PC-9 (cell line): Measurements from ENCODE around the gene NMD3. TPM values are rescaled to one million over a fixed set of nuclear protein-coding genes. Genes with fewer than 3 reads are reported as not detected.

Source experiments
- BruUV-seq: library from RNA; stranded (reverse); fragments of 400-500 nt; replicated peaks from 2 replicates; lab custom pipeline; 2021; lab: Mats Ljungman, UMichigan
- CTCF ChIA-PET: fragments of 300-600 bp; sonication (Branson Sonifier 250); formaldehyde crosslinking; loops from one replicate; lab custom pipeline; 2022; ENCODE audit warnings: antibody characterized with exemption; lab: Charles Lee
- POLR2A ChIA-PET: fragments of 300-600 bp; sonication (Branson Sonifier 250); formaldehyde crosslinking; loops from one replicate; lab custom pipeline; 2022; ENCODE audit warnings: antibody characterized with exemption; ENCODE audit not compliant: unreplicated experiment; lab: Charles Lee
- DNase-seq, 2 experiments: peaks; one replicate each; pipeline versions ENCODE4 v3.0.0 to v3.0.0-alpha.2; 2015 to 2022; ENCODE audit warnings: mixed read lengths in 1 of 2
- H2AFZ ChIP-seq: fragments of 200-600 bp; sonication (generic); 2 replicates; pipeline ENCODE4 v1.8.1; 2017; ENCODE audit warnings: antibody characterized with exemption
- H3F3A ChIP-seq: fragments of 200-600 bp; sonication (generic); 2 replicates; pipeline ENCODE4 v1.8.1; 2017; ENCODE audit warnings: antibody characterized with exemption, mild to moderate bottlenecking, low read depth; ENCODE audit not compliant: insufficient read depth
- H3K27ac ChIP-seq: fragments of 200-600 bp; sonication (generic); 2 replicates; pipeline ENCODE4 v1.6.1; 2016; ENCODE audit warnings: mixed run types
- H3K27me3 ChIP-seq: fragments of 200-600 bp; sonication (generic); 2 replicates; pipeline ENCODE4 v1.6.1; 2016; ENCODE audit warnings: low read depth, mixed run types; ENCODE audit not compliant: insufficient read depth
- H3K36me3 ChIP-seq: fragments of 200-600 bp; sonication (generic); 2 replicates; pipeline ENCODE4 v1.6.1; 2016; ENCODE audit warnings: low read depth, mixed run types
- H3K4me1 ChIP-seq: fragments of 200-600 bp; sonication (generic); replicated peaks from 2 replicates; pipeline ENCODE4 v1.6.1; 2016; ENCODE audit warnings: mixed run types; ENCODE audit not compliant: insufficient read depth
- H3K4me2 ChIP-seq: fragments of 200-600 bp; sonication (generic); 2 replicates; pipeline ENCODE4 v1.6.1; 2017; ENCODE audit warnings: mixed run types
- H3K4me3 ChIP-seq: fragments of 200-600 bp; sonication (generic); 2 replicates; pipeline ENCODE4 v1.6.1; 2016; ENCODE audit warnings: mixed run types
- H3K79me2 ChIP-seq: fragments of 200-600 bp; sonication (generic); 2 replicates; pipeline ENCODE4 v1.6.1; 2017; ENCODE audit warnings: low read depth, mixed run types
- H3K9me2 ChIP-seq: fragments of 200-600 bp; sonication (generic); 2 replicates; pipeline ENCODE4 v1.8.1; 2017; ENCODE audit warnings: mild to moderate bottlenecking; ENCODE audit not compliant: insufficient read depth
- H3K9me3 ChIP-seq: fragments of 200-600 bp; sonication (generic); 2 replicates; pipeline ENCODE4 v1.8.1; 2016; ENCODE audit warnings: low read depth; ENCODE audit not compliant: insufficient read depth
- H4K20me1 ChIP-seq: fragments of 200-600 bp; sonication (generic); 2 replicates; pipeline ENCODE4 v1.8.1; 2017; ENCODE audit not compliant: insufficient read depth
- CTCF ChIP-seq: fragments of 200-600 bp; sonication (generic); conservative IDR thresholded peaks from 2 replicates; pipeline ENCODE4 v1.6.1; 2017; ENCODE audit warnings: mixed run types, antibody characterized with exemption, mild to moderate bottlenecking, moderate library complexity
- EZH2 ChIP-seq: fragments of 200-600 bp; sonication (generic); IDR thresholded peaks from 2 replicates; pipeline ENCODE4 v1.8.0; 2017; ENCODE audit warnings: antibody characterized with exemption, low read depth
- intact Hi-C: fragments of 100-400 bp; cut with micrococcal nuclease; formaldehyde crosslinking; loops from one replicate; pipeline ENCODE4 v1.10.0; 2022; ENCODE audit not compliant: unreplicated experiment
- total RNA-seq: library from RNA; stranded (reverse); gene quantifications from 2 replicates; pipeline ENCODE4 v1.2.3, GENCODE V29; 2021

Gene NMD3
- total RNA-seq, 1 experiment from 2014 or later: 56.5 TPM

- Histone ChIP-seq H3K9me2 (no peaks in the 10 kb centered on the region), H3K27me3 (no peaks in the 10 kb centered on the region), H3K27ac (no peak overlapping the region), H3K9me3 (no peaks in the 10 kb centered on the region), H2AFZ (no peak overlapping the region), H3K4me1 (no peaks in the 10 kb centered on the region), H3K4me2 (no peak overlapping the region), H3F3A (no peaks in the 10 kb centered on the region), H3K79me2 (no peaks in the 10 kb centered on the region), H4K20me1 (no peaks in the 10 kb centered on the region), H3K36me3 (no peaks in the 10 kb centered on the region), H3K4me3 (no peak overlapping the region)
- ChIA-PET POLR2A (no interaction called here), CTCF (interaction anchor here (0.5 kb wide), 1 partner anchor 454 kb away, joined by 3 read pairs; no protein-coding TSS in a partner anchor)
- no peak for TF ChIP-seq EZH2
- TF ChIP-seq CTCF: no peak
- intact Hi-C loops: no loop called here
- no peak for DNase-seq
- BruUV-seq: no TSS peak
Measured at GRCh38 chr3:161208931-161209330, 12.2 kb upstream of the NMD3 start.

GRCh38 chr3:161212171-161212771 is 8.8 kb upstream of the NMD3 start:
- no peak overlapping the region for H3K4me2 ChIP-seq
- no peak overlapping the region for H3K27ac ChIP-seq
- POLR2A ChIA-PET: no interaction called here
- DNase-seq: no peak
- H3K4me1 ChIP-seq: no peaks in the 10 kb centered on the region
- no peaks in the 10 kb centered on the region for H3K36me3 ChIP-seq
- no peaks in the 10 kb centered on the region for H3F3A ChIP-seq
- no peaks in the 10 kb centered on the region for H4K20me1 ChIP-seq
- H3K9me2 ChIP-seq: no peaks in the 10 kb centered on the region
- CTCF ChIA-PET: no interaction called here
- intact Hi-C loops: no loop called here
- H3K79me2 ChIP-seq: no peaks in the 10 kb centered on the region
- no peak overlapping the region for H3K4me3 ChIP-seq
- no TSS peak for BruUV-seq
- H3K9me3 ChIP-seq: no peaks in the 10 kb centered on the region
- no peak overlapping the region for H2AFZ ChIP-seq
- no peaks in the 10 kb centered on the region for H3K27me3 ChIP-seq
- TF ChIP-seq CTCF (no peak), EZH2 (no peak)

- Histone ChIP-seq H3K36me3 (no peaks in the 10 kb centered on the region), H3K4me3 (no peak overlapping the region), H3K9me3 (no peaks in the 10 kb centered on the region), H3K9me2 (no peaks in the 10 kb centered on the region), H3F3A (no peaks in the 10 kb centered on the region), H3K79me2 (no peaks in the 10 kb centered on the region), H3K27me3 (no peaks in the 10 kb centered on the region), H4K20me1 (no peaks in the 10 kb centered on the region), H3K27ac (no peak overlapping the region), H3K4me1 (no peaks in the 10 kb centered on the region), H3K4me2 (no peak overlapping the region), H2AFZ (no peak overlapping the region)
- no TSS peak for BruUV-seq
- no peak for DNase-seq
- TF ChIP-seq CTCF: no peak
- no peak for TF ChIP-seq EZH2
- CTCF ChIA-PET: no interaction called here
- intact Hi-C loops: no loop called here
- POLR2A ChIA-PET: no interaction called here
Measured at GRCh38 chr3:161212906-161213305, 8.2 kb upstream of the NMD3 start.
